AG08395 (cell line): ENCODE measurements around the gene TCF7L2.

Experiments used
- DNase-seq: peaks from one replicate; pipeline ENCODE4 v3.0.0; 2012; ENCODE audit warnings: mixed read lengths, low spot score

The TCF7L2 gene

GRCh38 chr10:112966194-112966855 lies 16.3 kb downstream of the TCF7L2 start:
- no peak for DNase-seq

- peak; percentile 60 for DNase-seq
Measured at GRCh38 chr10:112967200-112967599, 17.2 kb downstream of the TCF7L2 start.

- DNase-seq = no peak
Measured at GRCh38 chr10:112969131-112969530, 19.1 kb downstream of the TCF7L2 start.

- no peak for DNase-seq
Measured at GRCh38 chr10:112969542-112969941, 19.5 kb downstream of the TCF7L2 start.

GRCh38 chr10:112970021-112970420 lies 20.0 kb downstream of the TCF7L2 start:
- DNase-seq = no peak

GRCh38 chr10:112972606-112973005 lies 22.6 kb downstream of the TCF7L2 start:
- DNase-seq = no peak

- no peak for DNase-seq
Measured at GRCh38 chr10:112973046-112973445, 23.0 kb downstream of the TCF7L2 start.

- no peak for DNase-seq
Measured at GRCh38 chr10:112973805-112974204, 23.8 kb downstream of the TCF7L2 start.

- DNase-seq = no peak
Measured at GRCh38 chr10:112977426-112977898, 27.4 kb downstream of the TCF7L2 start.

- no peak for DNase-seq
Measured at GRCh38 chr10:112979927-112980326, 29.9 kb downstream of the TCF7L2 start.

- DNase-seq = no peak
Measured at GRCh38 chr10:112980937-112981336, 30.9 kb downstream of the TCF7L2 start.

- DNase-seq = no peak
Measured at GRCh38 chr10:112981553-112981952, 31.5 kb downstream of the TCF7L2 start.

GRCh38 chr10:112983444-112984056 lies 33.5 kb downstream of the TCF7L2 start:
- DNase-seq = no peak

GRCh38 chr10:112984756-112985155 lies 34.7 kb downstream of the TCF7L2 start:
- no peak for DNase-seq

GRCh38 chr10:112985690-112986543 lies 35.9 kb downstream of the TCF7L2 start:
- DNase-seq = peak; percentile 44

GRCh38 chr10:112986544-112987190 lies 36.6 kb downstream of the TCF7L2 start:
- peak; percentile 23 for DNase-seq

GRCh38 chr10:112988839-112989406 lies 38.9 kb downstream of the TCF7L2 start:
- DNase-seq = no peak

- no peak for DNase-seq
Measured at GRCh38 chr10:112989826-112990225, 39.8 kb downstream of the TCF7L2 start.

- no peak for DNase-seq
Measured at GRCh38 chr10:112990271-112990670, 40.2 kb downstream of the TCF7L2 start.

GRCh38 chr10:112991888-112992491 lies 41.9 kb downstream of the TCF7L2 start:
- DNase-seq = no peak

GRCh38 chr10:112996462-112996861 lies 46.4 kb downstream of the TCF7L2 start:
- DNase-seq = no peak

GRCh38 chr10:112999102-112999501 lies 49.1 kb downstream of the TCF7L2 start:
- DNase-seq = no peak
